ENCODE measurements around the gene DKKL1.

Gene DKKL1

DNA sequence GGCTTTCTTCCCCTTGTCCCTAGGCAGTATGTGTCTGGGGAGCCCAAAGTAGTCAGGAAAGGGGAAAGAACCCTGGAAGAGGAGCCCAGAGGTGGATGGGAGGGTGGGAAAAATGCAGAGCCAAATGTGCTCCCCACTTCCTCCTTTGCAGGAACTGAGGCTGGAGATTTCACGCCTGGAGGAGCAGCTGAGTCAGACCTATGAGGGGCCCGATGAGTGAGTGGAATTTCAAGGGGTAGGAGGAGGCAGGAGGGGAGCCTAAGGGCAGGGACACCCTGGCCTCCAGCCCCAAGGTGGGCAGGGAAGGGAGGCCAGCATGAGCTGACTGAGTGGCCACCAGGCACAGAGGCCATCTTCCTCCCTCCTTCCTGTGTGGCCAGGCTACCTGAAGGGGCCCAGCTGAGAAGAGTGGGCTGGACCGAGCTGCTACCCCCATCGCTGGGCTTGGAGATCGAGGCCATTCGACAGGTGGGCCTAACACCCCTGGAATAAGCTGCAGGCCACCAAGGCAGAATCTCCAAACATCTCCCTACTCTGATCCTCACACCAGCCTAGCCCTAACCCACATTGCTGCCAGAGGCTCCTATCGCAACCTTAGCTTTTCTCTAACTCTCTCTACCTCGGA is 45.3 kb downstream of the DKKL1 start:
- Histone ChIP-seq H3K4me1 (peaks cover 100% of the 10 kb centered on the region), H3K4me2 (peak overlapping the region; percentile 95), H3K36me3 (no peaks in the 10 kb centered on the region), H3K9ac (peak overlapping the region; percentile 46; the same call in 1 of the 2 replicates), H3K4me3 (peak overlapping the region; percentile 9; the same call in 1 of the 2 replicates), H4K20me1 (no peaks in the 10 kb centered on the region), H3K27me3 (no peaks in the 10 kb centered on the region), H3K27ac (peak overlapping the region; percentile 73), H3K9me3 (no peaks in the 10 kb centered on the region)
- TF ChIP-seq Cebpa-rat (IDR thresholded peaks at IDR 0.05) = no peak

DNA sequence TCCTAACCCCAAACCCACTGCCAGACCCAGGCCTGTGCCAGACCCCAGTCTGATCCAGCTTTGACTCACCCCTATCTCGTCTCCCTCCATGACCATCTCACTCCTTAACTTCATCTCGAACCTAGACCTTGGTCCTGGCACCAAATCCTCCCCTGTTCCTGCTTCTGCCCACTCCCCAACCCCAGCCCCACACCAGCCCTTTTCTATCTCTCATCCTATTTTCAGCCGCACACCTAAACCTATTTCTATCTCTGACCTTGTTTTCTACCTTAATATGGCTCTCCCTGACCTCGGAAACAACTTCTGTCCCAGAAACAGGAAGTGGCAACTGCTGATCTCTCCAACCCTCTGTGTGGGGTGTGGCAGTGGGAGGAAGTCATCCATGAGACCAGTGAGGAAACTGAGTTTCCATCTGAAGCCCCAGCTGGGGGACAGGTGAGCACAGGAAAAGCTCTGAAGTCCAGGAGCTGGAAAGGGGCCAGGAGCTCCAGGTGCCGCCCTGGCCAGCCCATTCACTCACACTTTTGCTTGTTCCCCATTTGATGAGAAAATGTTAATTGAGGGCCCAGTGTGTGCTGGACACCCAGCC is 45.9 kb downstream of the DKKL1 start:
- Histone ChIP-seq H3K9me3 (no peaks in the 10 kb centered on the region), H3K9ac (peak overlapping the region; percentile 46; the same call in 1 of the 2 replicates), H3K27ac (peak overlapping the region; percentile 73), H3K4me2 (peak overlapping the region; percentile 95), H3K4me3 (peak overlapping the region; percentile 19; the same call in 1 of the 2 replicates), H3K27me3 (no peaks in the 10 kb centered on the region), H4K20me1 (no peaks in the 10 kb centered on the region), H3K4me1 (peaks cover 100% of the 10 kb centered on the region), H3K36me3 (no peaks in the 10 kb centered on the region)
- no peak for TF ChIP-seq Cebpa-rat (IDR thresholded peaks at IDR 0.05)

DNA sequence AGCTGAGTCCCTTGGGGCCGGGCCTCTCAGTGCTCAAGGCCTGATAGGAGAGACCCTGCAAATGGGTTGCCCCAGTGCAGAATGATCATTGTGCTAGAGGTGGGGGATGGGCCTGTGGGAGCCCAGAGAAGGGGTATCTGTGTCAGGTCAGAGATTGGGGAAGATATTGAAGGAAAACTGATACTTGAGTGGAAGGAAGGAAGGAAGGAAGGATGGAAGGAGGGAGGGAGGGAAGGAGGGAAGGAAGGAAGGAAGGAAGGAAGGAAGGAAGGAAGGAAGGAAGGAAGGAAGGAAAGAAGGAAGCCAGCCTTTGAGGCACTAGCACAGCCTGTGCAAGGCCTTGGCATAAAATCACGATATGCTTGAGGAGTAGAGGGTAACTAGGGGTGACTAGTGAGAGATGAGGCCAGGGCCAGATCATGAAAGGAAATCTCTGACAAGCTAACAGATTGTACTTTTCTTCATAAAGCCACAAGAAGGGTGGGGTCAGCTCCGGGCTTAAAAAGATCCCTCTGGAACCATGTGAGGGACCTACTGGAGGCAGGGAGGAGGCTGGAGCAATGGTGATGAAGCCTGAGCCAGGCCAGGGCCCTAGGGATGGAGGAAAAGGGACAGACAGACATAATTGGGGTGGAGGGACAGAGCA is 48.1 kb downstream of the DKKL1 start:
- no peak for TF ChIP-seq Cebpa-rat (IDR thresholded peaks at IDR 0.05)
- Histone ChIP-seq H3K36me3 (no peaks in the 10 kb centered on the region), H3K4me2 (peak overlapping the region; percentile 95), H4K20me1 (no peaks in the 10 kb centered on the region), H3K9ac (no peak overlapping the region), H3K4me3 (no peak overlapping the region), H3K4me1 (peaks cover 100% of the 10 kb centered on the region), H3K9me3 (no peaks in the 10 kb centered on the region), H3K27me3 (no peaks in the 10 kb centered on the region), H3K27ac (peak overlapping the region; percentile 70; the same call in 1 of the 2 replicates)

DNA sequence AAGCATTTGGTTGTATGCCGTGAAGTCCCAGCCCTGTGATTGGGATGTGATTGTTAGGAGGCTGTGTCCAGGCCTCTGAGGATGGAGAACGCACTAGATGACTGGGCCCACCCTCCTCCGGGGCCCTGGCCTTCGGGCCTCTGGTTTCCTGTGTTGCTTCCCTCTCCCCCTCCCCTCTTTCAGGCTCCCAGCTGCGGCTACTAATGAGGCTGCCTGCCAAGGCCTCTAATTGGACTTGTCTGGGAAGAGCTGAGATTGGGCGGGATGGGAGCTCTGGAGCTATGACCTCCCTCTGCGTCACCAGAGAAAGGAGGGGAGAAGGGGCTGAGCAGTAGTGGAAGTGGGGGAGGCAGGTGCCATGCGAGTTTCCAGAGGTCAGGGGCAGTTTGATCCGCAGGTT is 49.7 kb downstream of the DKKL1 start:
- H3K9ac ChIP-seq = peak overlapping the region; percentile 25; the same call in 1 of the 2 replicates
- TF ChIP-seq Cebpa-rat (IDR thresholded peaks at IDR 0.05) = no peak
- no peaks in the 10 kb centered on the region for H3K9me3 ChIP-seq
- no peaks in the 10 kb centered on the region for H3K36me3 ChIP-seq
- H3K27me3 ChIP-seq = no peaks in the 10 kb centered on the region
- H4K20me1 ChIP-seq = no peaks in the 10 kb centered on the region
- H3K4me2 ChIP-seq = peak overlapping the region; percentile 95
- peaks cover 100% of the 10 kb centered on the region for H3K4me1 ChIP-seq
- no peak overlapping the region for H3K4me3 ChIP-seq
- H3K27ac ChIP-seq = peak overlapping the region; percentile 70

DNA sequence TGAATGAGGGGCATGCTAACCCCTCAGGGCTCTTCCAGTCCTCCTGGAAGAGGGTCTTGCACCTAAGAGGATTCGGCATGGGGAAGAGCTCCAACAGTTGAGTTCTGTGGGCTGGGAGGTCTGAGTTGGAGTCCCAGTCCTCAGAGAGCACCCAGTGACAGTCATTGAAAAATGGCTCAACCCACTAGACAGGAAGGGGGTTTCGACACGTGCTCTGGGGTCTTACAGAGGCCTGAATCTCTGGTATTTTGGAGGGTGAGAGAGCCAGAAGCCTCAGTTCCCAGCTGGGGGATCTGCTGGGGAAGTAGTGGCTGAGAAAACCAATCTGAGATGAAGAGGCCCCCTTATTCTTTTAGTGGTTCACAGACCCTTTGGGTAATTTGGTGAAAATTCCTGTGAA is 50.6 kb downstream of the DKKL1 start:
- H3K27me3 ChIP-seq = peaks cover 7% of the 10 kb centered on the region

DNA sequence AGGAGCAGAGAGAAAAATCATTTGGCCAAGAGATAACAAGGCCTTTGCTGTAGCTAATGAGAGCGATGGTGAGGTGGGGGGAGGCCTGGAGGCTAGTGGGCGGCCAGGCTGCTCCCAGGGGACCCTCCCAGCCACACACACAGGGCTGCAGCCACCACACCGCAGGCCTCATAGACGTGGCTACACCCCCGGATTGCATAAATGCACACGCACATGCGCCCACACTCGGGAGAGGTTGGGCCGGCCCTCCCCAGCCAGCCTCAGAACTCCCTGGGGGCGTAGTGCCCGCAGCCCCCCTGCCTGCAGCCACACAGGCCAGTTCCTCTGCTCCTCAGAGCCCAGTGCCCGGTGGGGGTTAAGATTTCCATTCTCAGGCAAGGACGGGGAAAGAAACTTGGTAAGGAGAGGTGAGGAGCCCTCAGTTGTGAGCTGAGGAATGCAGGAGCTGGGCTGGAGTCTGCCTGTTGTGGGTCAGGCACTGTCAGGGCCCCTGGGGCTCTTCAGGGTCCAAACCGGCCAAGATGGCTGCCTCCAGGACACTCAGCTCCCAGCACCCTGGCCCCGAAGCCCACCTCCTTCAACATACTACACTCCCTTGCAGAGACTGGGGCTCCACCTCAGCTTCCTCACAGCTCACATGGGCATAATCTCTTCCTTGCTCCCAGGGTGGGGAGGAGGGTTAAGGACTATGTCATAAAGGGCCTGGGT is 51.6 kb downstream of the DKKL1 start:
- peaks cover 95% of the 10 kb centered on the region for H3K4me1 ChIP-seq
- H3K9ac ChIP-seq = peak overlapping the region; percentile 61
- no peaks in the 10 kb centered on the region for H3K36me3 ChIP-seq
- H4K20me1 ChIP-seq = no peaks in the 10 kb centered on the region
- H3K4me2 ChIP-seq = peak overlapping the region; percentile 95
- peak; percentile 65; the same call in 1 of the 2 replicates for TF ChIP-seq Cebpa-rat (IDR thresholded peaks at IDR 0.05)
- H3K4me3 ChIP-seq = peak overlapping the region; percentile 50
- no peaks in the 10 kb centered on the region for H3K9me3 ChIP-seq
- H3K27ac ChIP-seq = peak overlapping the region; percentile 70
- H3K27me3 ChIP-seq = peaks cover 17% of the 10 kb centered on the region

More for the DNA sequence above, 50.6 kb downstream of the DKKL1 start:
- TF ChIP-seq Cebpa-rat (IDR thresholded peaks at IDR 0.05) = no peak
- Histone ChIP-seq H3K27ac (peak overlapping the region; percentile 70), H4K20me1 (no peaks in the 10 kb centered on the region), H3K4me2 (peak overlapping the region; percentile 95), H3K4me1 (peaks cover 100% of the 10 kb centered on the region), H3K36me3 (no peaks in the 10 kb centered on the region), H3K4me3 (peak overlapping the region; percentile 50; the same call in 1 of the 2 replicates), H3K9ac (peak overlapping the region; percentile 61; the same call in 1 of the 2 replicates), H3K9me3 (no peaks in the 10 kb centered on the region)

DNA sequence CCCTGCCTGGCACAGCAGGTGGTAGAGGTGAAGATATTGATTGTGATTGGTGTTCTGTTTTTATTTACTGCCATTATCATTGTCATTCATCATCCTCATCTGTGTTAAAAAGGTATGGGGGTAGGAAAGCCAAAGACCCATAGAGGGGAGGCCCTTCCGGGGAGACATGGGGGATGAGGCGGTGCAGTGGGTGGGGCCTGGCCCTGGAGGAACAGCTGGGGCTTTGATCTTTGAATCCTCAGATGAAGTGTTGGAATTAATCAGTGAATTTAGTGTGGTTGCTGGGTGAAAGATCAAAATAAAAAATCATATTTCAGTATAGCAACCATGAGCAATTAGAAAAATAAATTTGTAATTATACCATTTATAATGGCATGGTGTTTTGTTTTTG is 52.1 kb downstream of the DKKL1 start:
- Histone ChIP-seq H3K9ac (0 out of 2 replicates have a peak overlapping the region, but pooled peaks have one; percentile 61), H3K4me1 (peaks cover 90% of the 10 kb centered on the region), H4K20me1 (no peaks in the 10 kb centered on the region), H3K4me2 (peak overlapping the region; percentile 95), H3K27me3 (peaks cover 23% of the 10 kb centered on the region), H3K4me3 (peak overlapping the region; percentile 50; the same call in 1 of the 2 replicates), H3K27ac (peak overlapping the region; percentile 70), H3K36me3 (no peaks in the 10 kb centered on the region), H3K9me3 (no peaks in the 10 kb centered on the region; the same call in 1 of the 2 replicates)
- TF ChIP-seq Cebpa-rat (IDR thresholded peaks at IDR 0.05) = no peak

DNA sequence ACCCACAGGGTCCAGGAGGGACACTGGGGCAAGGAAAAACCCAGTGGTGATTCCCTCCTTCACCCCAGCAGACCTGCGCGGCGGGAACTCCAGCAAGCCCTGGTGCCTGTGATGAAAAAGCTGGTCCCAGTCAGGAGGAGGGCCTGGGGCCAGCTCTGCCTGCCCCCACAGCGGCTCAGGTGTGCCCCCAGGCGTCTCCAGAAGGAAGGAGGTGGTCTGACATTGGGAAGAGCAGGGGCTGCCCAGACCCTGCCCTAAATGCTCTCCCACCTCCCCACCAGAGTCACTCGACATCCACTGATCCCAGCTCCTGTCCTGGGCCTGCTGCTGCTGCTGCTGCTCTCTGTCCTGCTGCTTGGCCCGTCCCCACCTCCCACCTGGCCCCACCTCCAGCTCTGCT is 53.4 kb downstream of the DKKL1 start:
- peak overlapping the region; percentile 95 for H3K4me2 ChIP-seq

DNA sequence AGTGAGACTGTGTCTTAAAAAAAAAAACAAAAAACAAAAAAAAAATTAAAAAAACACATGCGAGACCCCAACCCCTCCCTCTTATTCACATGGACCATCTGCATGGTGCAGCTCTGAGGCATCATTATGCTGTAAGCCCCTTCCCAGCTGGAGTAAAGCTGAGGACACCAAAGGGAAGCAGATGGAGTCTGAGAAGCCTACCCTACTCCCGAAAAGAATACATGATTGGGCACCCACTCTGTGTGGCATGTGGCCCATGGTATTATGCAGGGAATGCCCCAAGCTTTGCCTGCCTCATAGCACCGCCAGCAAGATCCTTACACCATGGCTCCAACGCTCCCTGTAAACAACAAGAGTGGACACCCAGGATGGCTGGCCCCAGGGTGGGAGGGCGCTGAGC is 54.8 kb downstream of the DKKL1 start:
- Histone ChIP-seq H3K4me2 (peak overlapping the region; percentile 95), H3K9me3 (no peaks in the 10 kb centered on the region; the same call in 1 of the 2 replicates), H3K36me3 (no peaks in the 10 kb centered on the region), H3K27me3 (peaks cover 50% of the 10 kb centered on the region), H3K4me1 (peaks cover 84% of the 10 kb centered on the region), H3K4me3 (no peak overlapping the region), H3K27ac (peak overlapping the region; percentile 77), H4K20me1 (peaks cover 7% of the 10 kb centered on the region), H3K9ac (no peak overlapping the region)
- no peak for TF ChIP-seq Cebpa-rat (IDR thresholded peaks at IDR 0.05)

More for the DNA sequence above, 53.4 kb downstream of the DKKL1 start:
- Histone ChIP-seq H3K9me3 (no peaks in the 10 kb centered on the region; the same call in 1 of the 2 replicates), H3K27ac (peak overlapping the region; percentile 77), H3K9ac (peak overlapping the region; percentile 40; the same call in 1 of the 2 replicates), H3K4me1 (peaks cover 84% of the 10 kb centered on the region), H3K4me3 (no peak overlapping the region), H3K36me3 (no peaks in the 10 kb centered on the region), H4K20me1 (no peaks in the 10 kb centered on the region), H3K27me3 (peaks cover 35% of the 10 kb centered on the region)
- TF ChIP-seq Cebpa-rat (IDR thresholded peaks at IDR 0.05) = no peak

All from BLaER1 (cell line).